Myometrial cell (primary cell): Measurements from ENCODE around the gene SARS1. TPM values are rescaled to one million over a fixed set of nuclear protein-coding genes. Genes with fewer than 3 reads are reported as not detected.

Experiments
- total RNA-seq: library from RNA; depleted of rRNA; stranded (reverse); fragments of >200 nt; gene quantifications from 2 replicates; pipeline ENCODE4 v1.2.3, GENCODE V29; 2015

SARS1 gene, protein sequence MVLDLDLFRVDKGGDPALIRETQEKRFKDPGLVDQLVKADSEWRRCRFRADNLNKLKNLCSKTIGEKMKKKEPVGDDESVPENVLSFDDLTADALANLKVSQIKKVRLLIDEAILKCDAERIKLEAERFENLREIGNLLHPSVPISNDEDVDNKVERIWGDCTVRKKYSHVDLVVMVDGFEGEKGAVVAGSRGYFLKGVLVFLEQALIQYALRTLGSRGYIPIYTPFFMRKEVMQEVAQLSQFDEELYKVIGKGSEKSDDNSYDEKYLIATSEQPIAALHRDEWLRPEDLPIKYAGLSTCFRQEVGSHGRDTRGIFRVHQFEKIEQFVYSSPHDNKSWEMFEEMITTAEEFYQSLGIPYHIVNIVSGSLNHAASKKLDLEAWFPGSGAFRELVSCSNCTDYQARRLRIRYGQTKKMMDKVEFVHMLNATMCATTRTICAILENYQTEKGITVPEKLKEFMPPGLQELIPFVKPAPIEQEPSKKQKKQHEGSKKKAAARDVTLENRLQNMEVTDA
- 355 and 398 TPM in 2 replicates for total RNA-seq

DNA sequence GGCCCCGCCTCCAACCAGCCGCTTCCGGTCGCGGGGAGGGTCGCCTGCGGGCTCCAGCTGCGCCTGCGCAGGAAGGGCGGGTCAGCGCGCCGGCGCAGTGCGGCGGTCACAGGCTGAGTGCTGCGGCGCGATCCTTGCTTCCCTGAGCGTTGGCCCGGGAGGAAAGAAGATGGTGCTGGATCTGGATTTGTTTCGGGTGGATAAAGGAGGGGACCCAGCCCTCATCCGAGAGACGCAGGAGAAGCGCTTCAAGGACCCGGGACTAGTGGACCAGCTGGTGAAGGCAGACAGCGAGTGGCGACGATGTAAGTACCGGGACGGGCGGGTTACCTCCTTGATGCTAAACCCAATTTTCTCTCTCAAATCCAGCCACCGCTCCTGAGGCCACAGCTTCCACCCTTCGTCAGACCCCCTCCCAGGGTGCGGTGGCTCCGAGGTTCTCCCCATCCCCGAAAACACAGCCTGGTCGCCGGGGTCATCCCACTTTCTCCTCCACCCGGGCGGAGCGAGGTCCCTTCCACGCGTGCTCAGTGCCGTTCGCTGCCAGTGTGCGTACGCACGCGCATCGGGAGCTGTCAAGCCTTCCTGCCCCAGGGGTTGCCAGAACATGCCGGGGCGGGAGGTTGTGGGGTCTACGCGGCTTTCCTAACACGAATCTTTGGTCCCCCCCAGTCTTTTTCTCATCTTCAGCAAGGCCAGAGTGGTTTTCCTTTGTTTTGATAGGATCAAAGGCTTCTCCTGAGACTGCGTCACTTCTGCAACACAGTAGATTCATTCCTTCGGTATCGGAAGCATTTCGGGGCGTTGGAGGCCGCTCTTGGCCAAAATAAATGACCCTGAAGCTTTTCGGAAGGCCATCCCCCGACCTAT lies at the start of gene SARS1:
Gene SARS1 (plus strand): TSS at position 95 of the 870 bp plus-strand sequence. CDS start 75 bp downstream, at position 170.

DNA sequence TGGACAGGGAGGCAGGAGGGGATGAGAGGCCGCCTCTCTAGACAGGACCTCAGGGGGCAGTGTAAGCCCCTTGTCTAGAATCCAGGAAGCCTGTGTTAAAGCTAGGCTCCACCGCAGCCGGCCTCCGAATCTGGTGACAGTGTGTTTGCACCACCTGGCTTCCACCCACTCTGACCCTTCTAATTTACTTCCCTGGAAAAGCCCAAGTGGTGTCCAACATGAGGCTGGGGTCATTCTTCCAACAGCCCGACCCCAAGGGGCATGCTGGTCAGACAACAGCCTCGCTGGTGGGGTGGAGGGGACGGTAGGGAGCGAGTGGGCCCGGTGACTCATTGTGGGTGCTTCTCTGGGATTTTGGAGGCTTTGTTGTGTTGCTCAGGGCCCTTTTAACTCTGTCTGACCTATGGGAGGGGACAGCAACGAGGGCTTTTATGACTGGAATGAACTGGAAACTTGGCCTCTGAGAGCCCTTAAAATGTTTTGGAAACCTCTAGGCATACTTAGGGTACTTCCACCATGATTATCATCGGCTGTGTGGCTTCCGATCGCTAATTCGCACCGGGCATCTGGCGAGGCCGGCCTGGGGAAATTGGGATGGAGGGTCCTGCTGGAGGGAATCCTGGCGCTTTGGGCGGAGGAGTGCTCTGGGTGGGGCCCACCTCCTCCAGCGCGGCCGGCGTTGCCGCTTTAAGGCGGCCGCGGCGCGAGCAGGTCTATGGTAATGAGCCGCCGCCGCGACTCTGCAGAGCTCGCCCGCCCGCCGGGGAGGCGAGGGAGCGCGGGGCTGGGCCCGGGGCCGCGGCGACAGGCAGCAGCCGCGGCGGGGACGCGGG lies 35.3 kb downstream of the SARS1 start, which contains the start of gene CELSR2:
Gene CELSR2 (plus strand): TSS at position 743 of the 833 bp plus-strand sequence. CDS start 541 bp downstream, outside the sequence.

DNA sequence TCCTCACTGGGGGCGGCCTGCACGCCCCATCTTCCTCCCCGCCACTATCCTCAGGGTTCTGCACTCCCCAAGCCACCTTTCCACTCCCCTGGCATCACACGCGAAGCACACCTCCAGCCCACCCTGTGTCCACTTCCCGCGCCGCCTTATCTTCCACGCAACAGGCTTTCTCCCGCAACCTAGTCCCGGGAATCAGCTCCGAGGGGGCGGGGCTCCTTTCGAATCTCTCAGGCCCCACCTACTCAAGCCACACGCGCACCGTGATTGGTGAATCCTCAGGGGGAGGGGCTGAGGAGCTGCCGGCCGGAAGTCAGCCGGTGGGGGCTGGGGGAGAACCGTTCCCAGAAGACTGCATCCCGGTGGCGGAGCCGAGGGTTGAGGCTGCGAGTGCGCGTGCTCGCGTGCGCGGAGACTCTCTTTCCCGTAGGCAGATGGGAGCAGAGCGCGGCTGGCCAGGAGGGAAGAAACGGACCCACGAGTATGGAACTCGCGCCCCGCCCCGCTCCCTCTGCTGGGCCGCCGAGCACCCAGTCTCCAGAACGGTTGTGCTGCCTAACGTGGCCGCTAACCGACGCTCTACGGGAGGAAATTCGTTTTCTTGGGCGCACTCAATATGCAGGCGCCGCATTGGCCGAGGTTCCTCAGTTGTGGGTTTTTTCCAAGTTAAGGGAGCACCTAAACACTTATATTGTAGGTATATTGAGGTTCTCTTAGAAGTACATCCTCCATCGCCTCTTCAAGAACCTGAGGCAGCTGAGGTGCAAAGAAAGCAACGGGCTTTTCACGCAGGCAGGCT lies 69.4 kb downstream of the SARS1 start, which contains the start of gene PSRC1:
Gene PSRC1 (minus strand): TSS at position 194 of the 796 bp plus-strand sequence.

Other genes starting within 250 kb of the SARS1 start
- gene WDR47, start 171.8 kb upstream of the SARS1 start, total RNA-seq, result 8.4 and 10.6 TPM in 2 replicates
- gene TAF13, start 137.9 kb upstream of the SARS1 start, total RNA-seq, result 36.9 and 50.3 TPM in 2 replicates
- gene TMEM167B, start 123.2 kb upstream of the SARS1 start, total RNA-seq, result 21.0 and 33.8 TPM in 2 replicates
- 0.18 and 0.29 TPM in 2 replicates for gene ELAPOR1, start 99.8 kb upstream of the SARS1 start, total RNA-seq
- gene CELSR2, start 35.6 kb downstream of the SARS1 start, total RNA-seq, result 0.29 and 0.35 TPM in 2 replicates
- 35.4 and 42.1 TPM in 2 replicates for gene PSRC1, start 69.2 kb downstream of the SARS1 start, total RNA-seq
- not detected in 2 replicates for gene MYBPHL, start 93.1 kb downstream of the SARS1 start, total RNA-seq
- 9.2 and 10.8 TPM in 2 replicates for gene SORT1, start 184.0 kb downstream of the SARS1 start, total RNA-seq
- 60.3 and 61.0 TPM in 2 replicates for gene PSMA5, start 212.5 kb downstream of the SARS1 start, total RNA-seq